Lower leg skin (tissue), 3 donors: ENCODE measurements around the gene PLEKHH2.

Source experiments
- CTCF ChIP-seq, 3 donors: fragments of 450-650 bp; IDR thresholded peaks; one replicate each; pipeline ENCODE4 v1.5.1; 2016; ENCODE audit warnings: antibody characterized with exemption in 3 of 3, mild to moderate bottlenecking in 3 of 3, moderate library complexity in 2 of 3
- POLR2A ChIP-seq, 2 donors: fragments of 450-650 bp; IDR thresholded peaks; one replicate each; pipeline ENCODE4 v1.6.1; 2016 to 2017; ENCODE audit warnings: antibody characterized with exemption in 2 of 2, mild to moderate bottlenecking in 1 of 2, moderate library complexity in 1 of 2

GRCh38 chr2:43699761-43700160 lies 62.7 kb downstream of the PLEKHH2 start:
- TF ChIP-seq CTCF (IDR thresholded peaks at IDR 0.05) (no peak), POLR2A (IDR thresholded peaks at IDR 0.05) (no peak)
